Neural progenitor cell (in vitro differentiated cells): ENCODE results near the gene DNLZ.

Experiments used
- CTCF ChIP-seq: fragments of 200-600 bp; sonication (generic); IDR thresholded peaks from 2 replicates; pipeline ENCODE4 v1.5.1; 2017; ENCODE audit warnings: antibody characterized with exemption, mild to moderate bottlenecking
- EZH2 ChIP-seq: fragments of 200-600 bp; sonication (generic); IDR thresholded peaks from 2 replicates; pipeline ENCODE4 v1.6.1; 2017; ENCODE audit warnings: antibody characterized with exemption, mild to moderate bottlenecking, moderate library complexity

GRCh38 chr9:136328622-136329041, 34.9 kb downstream of the DNLZ start:
- TF ChIP-seq EZH2 (no peak), CTCF (no peak)
